Measurements from ENCODE around the gene CSKMT.

The CSKMT gene

GRCh38 chr11:62708392-62708791, 43.3 kb downstream of the CSKMT start:
- H3K9ac ChIP-seq (ENCODE audit: low read depth, low read length, poor library complexity): no peak overlapping the region
- no peak overlapping the region for H2AFZ ChIP-seq (ENCODE audit: low read length)
- peak overlapping the region; percentile 2 for H2BK120ac ChIP-seq (ENCODE audit: low read depth, low read length)
- H2BK5ac ChIP-seq (ENCODE audit: low read length): peak overlapping the region; percentile 85
- H2AK5ac ChIP-seq (ENCODE audit: low read depth, low read length): peak overlapping the region; percentile 36
- no peak overlapping the region for H3K4me3 ChIP-seq (ENCODE audit: low read length in 2 of 2)
- no peaks in the 10 kb centered on the region for H3K79me1 ChIP-seq (ENCODE audit: low read depth, low read length)
- peaks cover 16 to 60% of the 10 kb centered on the region in 2 donors for H3K36me3 ChIP-seq (replicated peaks in 1 of 2; ENCODE audit: control insufficient read depth in 2 of 2, insufficient read depth in 2 of 2, low read length in 2 of 2)
- peak overlapping the region; percentile 20 for H2BK15ac ChIP-seq (ENCODE audit: low read length)
- H3K23ac ChIP-seq (ENCODE audit: low read depth, low read length, poor library complexity): no peak overlapping the region
- H3K14ac ChIP-seq (ENCODE audit: low read length): no peak overlapping the region
- no peak overlapping the region for H4K8ac ChIP-seq (ENCODE audit: low read depth, low read length)
- peaks cover 23 to 31% of the 10 kb centered on the region in 2 donors for H3K4me1 ChIP-seq (ENCODE audit: control insufficient read depth in 2 of 2, insufficient read depth in 1 of 2, low read depth in 1 of 2, low read length in 2 of 2)
- peak overlapping the region; percentile 26 for H2BK12ac ChIP-seq (ENCODE audit: low read length)
- H3K18ac ChIP-seq (ENCODE audit: low read length): no peak overlapping the region
- WGBS, 2 donors (ENCODE audit: extremely low coverage in 2 of 2, insufficient read length in 2 of 2, insufficient replicate concordance in 1 of 2): no CpG with 5 or more reads among the region's 5 CpGs
- no peak for DNase-seq (ENCODE audit: low spot score)
- H3K4me2 ChIP-seq (ENCODE audit: insufficient read depth, low read length, poor library complexity, severe bottlenecking): peak overlapping the region; percentile 60
- H4K91ac ChIP-seq (ENCODE audit: low read depth, low read length, poor library complexity): no peak overlapping the region
- H3K27ac ChIP-seq (replicated peaks; ENCODE audit: low read length): no peak overlapping the region
- no peaks in the 10 kb centered on the region for H3K9me3 ChIP-seq (replicated peaks in 1 of 2; ENCODE audit: control insufficient read depth in 2 of 2, insufficient read depth in 1 of 2, low read depth in 1 of 2, low read length in 2 of 2)
- no peaks in the 10 kb centered on the region for H3K27me3 ChIP-seq (ENCODE audit: control insufficient read depth in 3 of 3, insufficient read depth in 3 of 3, low read depth in 1 of 3, low read length in 3 of 3)
- no peak overlapping the region for H3K4ac ChIP-seq (ENCODE audit: low read length)

GRCh38 chr11:62708793-62709192, 43.7 kb downstream of the CSKMT start:
- no peak overlapping the region for H2BK15ac ChIP-seq (ENCODE audit: low read length)
- H3K27ac ChIP-seq (replicated peaks; ENCODE audit: low read length): peak overlapping the region; percentile 62
- no peak overlapping the region for H4K91ac ChIP-seq (ENCODE audit: low read depth, low read length, poor library complexity)
- no peak overlapping the region for H3K23ac ChIP-seq (ENCODE audit: low read depth, low read length, poor library complexity)
- H2BK120ac ChIP-seq (ENCODE audit: low read depth, low read length): peak overlapping the region; percentile 2
- no peak for DNase-seq (ENCODE audit: low spot score)
- peak overlapping the region; percentile 60 for H3K4me2 ChIP-seq (ENCODE audit: insufficient read depth, low read length, poor library complexity, severe bottlenecking)
- H2BK5ac ChIP-seq (ENCODE audit: low read length): peak overlapping the region; percentile 85
- H2AK5ac ChIP-seq (ENCODE audit: low read depth, low read length): peak overlapping the region; percentile 36
- no peaks in the 10 kb centered on the region for H3K9me3 ChIP-seq (replicated peaks in 1 of 2; ENCODE audit: control insufficient read depth in 2 of 2, insufficient read depth in 1 of 2, low read depth in 1 of 2, low read length in 2 of 2)
- H2BK12ac ChIP-seq (ENCODE audit: low read length): no peak overlapping the region
- H4K8ac ChIP-seq (ENCODE audit: low read depth, low read length): no peak overlapping the region
- H3K27me3 ChIP-seq (ENCODE audit: control insufficient read depth in 3 of 3, insufficient read depth in 3 of 3, low read depth in 1 of 3, low read length in 3 of 3): no peaks in the 10 kb centered on the region
- H3K14ac ChIP-seq (ENCODE audit: low read length): no peak overlapping the region
- WGBS, 2 donors (ENCODE audit: extremely low coverage in 2 of 2, insufficient read length in 2 of 2, insufficient replicate concordance in 1 of 2): no CpG with 5 or more reads among the region's 7 CpGs
- H2AFZ ChIP-seq (ENCODE audit: low read length): no peak overlapping the region
- H3K4ac ChIP-seq (ENCODE audit: low read length): no peak overlapping the region
- H3K79me1 ChIP-seq (ENCODE audit: low read depth, low read length): no peaks in the 10 kb centered on the region
- H3K36me3 ChIP-seq (replicated peaks in 1 of 2; ENCODE audit: control insufficient read depth in 2 of 2, insufficient read depth in 2 of 2, low read length in 2 of 2): peaks cover 20 to 61% of the 10 kb centered on the region in 2 donors
- H3K9ac ChIP-seq (ENCODE audit: low read depth, low read length, poor library complexity): peak overlapping the region; percentile 74
- peaks cover 23 to 31% of the 10 kb centered on the region in 2 donors for H3K4me1 ChIP-seq (ENCODE audit: control insufficient read depth in 2 of 2, insufficient read depth in 1 of 2, low read depth in 1 of 2, low read length in 2 of 2)
- H3K4me3 ChIP-seq (ENCODE audit: low read length in 2 of 2): peak overlapping the region in 1 of 2 donors; percentile 77
- H3K18ac ChIP-seq (ENCODE audit: low read length): no peak overlapping the region

GRCh38 chr11:62709247-62710000, 44.3 kb downstream of the CSKMT start:
- no peaks in the 10 kb centered on the region for H3K27me3 ChIP-seq (ENCODE audit: control insufficient read depth in 3 of 3, insufficient read depth in 3 of 3, low read depth in 1 of 3, low read length in 3 of 3)
- no CpG with 5 or more reads among the region's 47 CpGs for WGBS, 2 donors (ENCODE audit: extremely low coverage in 2 of 2, insufficient read length in 2 of 2, insufficient replicate concordance in 1 of 2)
- H2BK12ac ChIP-seq (ENCODE audit: low read length): no peak overlapping the region
- peak overlapping the region; percentile 85 for H3K27ac ChIP-seq (replicated peaks; ENCODE audit: low read length)
- H3K4me1 ChIP-seq (ENCODE audit: control insufficient read depth in 2 of 2, insufficient read depth in 1 of 2, low read depth in 1 of 2, low read length in 2 of 2): peaks cover 23 to 31% of the 10 kb centered on the region in 2 donors
- H3K4ac ChIP-seq (ENCODE audit: low read length): no peak overlapping the region
- peak overlapping the region; percentile 81 for H2AFZ ChIP-seq (ENCODE audit: low read length)
- H4K8ac ChIP-seq (ENCODE audit: low read depth, low read length): peak overlapping the region; percentile 54
- H3K9me3 ChIP-seq (replicated peaks in 1 of 2; ENCODE audit: control insufficient read depth in 2 of 2, insufficient read depth in 1 of 2, low read depth in 1 of 2, low read length in 2 of 2): no peaks in the 10 kb centered on the region
- peak; percentile 95 for DNase-seq (ENCODE audit: low spot score)
- H3K18ac ChIP-seq (ENCODE audit: low read length): peak overlapping the region; percentile 84
- no peak overlapping the region for H2AK5ac ChIP-seq (ENCODE audit: low read depth, low read length)
- H3K4me3 ChIP-seq (ENCODE audit: low read length in 2 of 2): peak overlapping the region; percentile 29 to 77
- no peak overlapping the region for H3K9ac ChIP-seq (ENCODE audit: low read depth, low read length, poor library complexity)
- no peak overlapping the region for H2BK120ac ChIP-seq (ENCODE audit: low read depth, low read length)
- peaks cover 25 to 67% of the 10 kb centered on the region in 2 donors for H3K36me3 ChIP-seq (replicated peaks in 1 of 2; ENCODE audit: control insufficient read depth in 2 of 2, insufficient read depth in 2 of 2, low read length in 2 of 2)
- H3K79me1 ChIP-seq (ENCODE audit: low read depth, low read length): no peaks in the 10 kb centered on the region
- H3K4me2 ChIP-seq (ENCODE audit: insufficient read depth, low read length, poor library complexity, severe bottlenecking): peak overlapping the region; percentile 64
- H2BK5ac ChIP-seq (ENCODE audit: low read length): no peak overlapping the region
- H3K23ac ChIP-seq (ENCODE audit: low read depth, low read length, poor library complexity): no peak overlapping the region
- no peak overlapping the region for H3K14ac ChIP-seq (ENCODE audit: low read length)
- peak overlapping the region; percentile 30 for H4K91ac ChIP-seq (ENCODE audit: low read depth, low read length, poor library complexity)
- no peak overlapping the region for H2BK15ac ChIP-seq (ENCODE audit: low read length)

- Histone ChIP-seq H2AFZ (ENCODE audit: low read length) (peak overlapping the region; percentile 81), H3K4me1 (ENCODE audit: control insufficient read depth in 2 of 2, insufficient read depth in 1 of 2, low read depth in 1 of 2, low read length in 2 of 2) (peaks cover 23 to 31% of the 10 kb centered on the region in 2 donors), H3K18ac (ENCODE audit: low read length) (peak overlapping the region; percentile 84), H2AK5ac (ENCODE audit: low read depth, low read length) (no peak overlapping the region), H3K14ac (ENCODE audit: low read length) (no peak overlapping the region), H3K9ac (ENCODE audit: low read depth, low read length, poor library complexity) (no peak overlapping the region), H3K4me2 (ENCODE audit: insufficient read depth, low read length, poor library complexity, severe bottlenecking) (peak overlapping the region; percentile 64), H3K23ac (ENCODE audit: low read depth, low read length, poor library complexity) (no peak overlapping the region), H4K91ac (ENCODE audit: low read depth, low read length, poor library complexity) (peak overlapping the region; percentile 30), H2BK120ac (ENCODE audit: low read depth, low read length) (no peak overlapping the region), H2BK5ac (ENCODE audit: low read length) (no peak overlapping the region), H3K27ac (replicated peaks; ENCODE audit: low read length) (peak overlapping the region; percentile 85), H3K27me3 (ENCODE audit: control insufficient read depth in 3 of 3, insufficient read depth in 3 of 3, low read depth in 1 of 3, low read length in 3 of 3) (no peaks in the 10 kb centered on the region), H2BK12ac (ENCODE audit: low read length) (no peak overlapping the region), H2BK15ac (ENCODE audit: low read length) (no peak overlapping the region), H3K36me3 (replicated peaks in 1 of 2; ENCODE audit: control insufficient read depth in 2 of 2, insufficient read depth in 2 of 2, low read length in 2 of 2) (peaks cover 29 to 66% of the 10 kb centered on the region in 2 donors), H4K8ac (ENCODE audit: low read depth, low read length) (peak overlapping the region; percentile 54), H3K4ac (ENCODE audit: low read length) (no peak overlapping the region), H3K9me3 (replicated peaks in 1 of 2; ENCODE audit: control insufficient read depth in 2 of 2, insufficient read depth in 1 of 2, low read depth in 1 of 2, low read length in 2 of 2) (no peaks in the 10 kb centered on the region), H3K79me1 (ENCODE audit: low read depth, low read length) (no peaks in the 10 kb centered on the region), H3K4me3 (ENCODE audit: low read length in 2 of 2) (peak overlapping the region; percentile 19 to 49)
- WGBS, 2 donors (ENCODE audit: extremely low coverage in 2 of 2, insufficient read length in 2 of 2, insufficient replicate concordance in 1 of 2): no CpG with 5 or more reads among the region's 7 CpGs
- no peak for DNase-seq (ENCODE audit: low spot score)
Measured at GRCh38 chr11:62710001-62710345, 44.9 kb downstream of the CSKMT start.

Data from neuronal stem cell (in vitro differentiated cells).